ENCODE measurements around the gene CAMK1D. TPM values are rescaled to one million over a fixed set of nuclear protein-coding genes. Genes with fewer than 3 reads are reported as not detected.

CAMK1D gene
- total and polyA plus RNA-seq, 2 of the 4 experiments (the other 2 are of a cell fraction) = 5.0 to 5.3 TPM

- Histone ChIP-seq H2BK15ac (ENCODE audit: low read depth, low read length) (no peak overlapping the region), H2AK5ac (ENCODE audit: low read depth, low read length) (no peak overlapping the region), H3K9me1 (ENCODE audit: insufficient read depth, low read length) (no peaks in the 10 kb centered on the region), H3K27me3 (ENCODE audit: control insufficient read depth, insufficient read depth, low read length) (peaks cover 3% of the 10 kb centered on the region), H2BK120ac (ENCODE audit: low read depth, low read length) (no peak overlapping the region), H3K4ac (ENCODE audit: low read depth, low read length) (no peak overlapping the region), H3K4me3 (ENCODE audit: insufficient read depth, low read depth, low read length) (no peak overlapping the region), H2AK9ac (replicated peaks; ENCODE audit: low read depth, low read length, poor library complexity) (no peak overlapping the region), H3K4me1 (ENCODE audit: control insufficient read depth, insufficient read depth, low read length) (no peaks in the 10 kb centered on the region; the same call in 1 of the 2 replicates), H2BK20ac (ENCODE audit: low read depth, low read length) (no peak overlapping the region), H4K8ac (ENCODE audit: low read depth in 2 of 2, low read length in 2 of 2) (no peak overlapping the region), H3K14ac (replicated peaks; ENCODE audit: low read depth, low read length) (no peak overlapping the region), H3K56ac (ENCODE audit: extremely low read depth, insufficient read depth, low read length) (no peak overlapping the region), H3K9ac (ENCODE audit: low read depth, low read length) (no peak overlapping the region), H2AFZ (replicated peaks; ENCODE audit: low read length, poor library complexity) (no peak overlapping the region), H4K20me1 (ENCODE audit: insufficient read depth, low read length) (peaks cover 7% of the 10 kb centered on the region; the same call in 1 of the 2 replicates), H3K9me3 (ENCODE audit: control insufficient read depth, insufficient read depth, low read length) (no peaks in the 10 kb centered on the region), H3K18ac (ENCODE audit: low read depth, low read length) (no peak overlapping the region), H3K4me2 (ENCODE audit: low read depth, low read length) (no peak overlapping the region), H4K5ac (ENCODE audit: low read depth, low read length) (no peak overlapping the region), H3K27ac (ENCODE audit: insufficient read depth, low read length) (no peak overlapping the region), H3K23ac (ENCODE audit: low read depth, low read length) (no peak overlapping the region), H3K36me3 (ENCODE audit: control insufficient read depth, insufficient read depth, low read length) (no peaks in the 10 kb centered on the region), H3K79me1 (ENCODE audit: low read depth in 1 of 2, low read length in 2 of 2) (no peaks in the 10 kb centered on the region), H2BK5ac (ENCODE audit: low read depth, low read length, poor library complexity, severe bottlenecking) (no peak overlapping the region), H4K91ac (ENCODE audit: insufficient read depth, low read depth, low read length) (no peak overlapping the region)
- in situ Hi-C loops (cut with MboI; ENCODE audit: low sequenced_read_pairs) = no loop called here
- CTCF ChIA-PET = interaction anchor here (0.6 kb wide), 1 partner anchor 122 kb away, joined by 3 read pairs; no protein-coding TSS in a partner anchor
- no TSS peak for BruUV-seq (replicated peaks)
- intact Hi-C loops (cut with micrococcal nuclease) = no loop called here
- dilution Hi-C loops (cut with HindIII; ENCODE audit: low sequenced_read_pairs, unreplicated experiment) = no loop called here
- DNase-seq = no peak
- POLR2A ChIA-PET (ENCODE audit: unreplicated experiment) = no interaction called here
- ATAC-seq (ENCODE audit: low read depth) = no peak; the same call in 1 of the 2 replicates
- no CpG with 5 or more reads among the region's 9 CpGs for WGBS, 2 experiments (ENCODE audit: extremely low coverage in 2 of 2, insufficient read length in 1 of 2)
- no peak for TF ChIP-seq CTCF (conservative IDR thresholded peaks at IDR 0.05; ENCODE audit: low read depth, low read length)
- TF ChIP-seq CHD1 (IDR thresholded peaks at IDR 0.05; ENCODE audit: low read depth, low read length) = no peak
- TF ChIP-seq MAFK (IDR thresholded peaks at IDR 0.05; ENCODE audit: low read depth, low read length) = no peak
- no peak for TF ChIP-seq FOS (IDR thresholded peaks at IDR 0.05; ENCODE audit: low read depth, low read length)
- TF ChIP-seq RAD21 (IDR thresholded peaks at IDR 0.05; ENCODE audit: low read length) = no peak
Observed at GRCh38 chr10:12414278-12414989, 65.1 kb downstream of the CAMK1D start.

Measured in IMR-90 (cell line).